HCT116 (cell line): ENCODE data around the gene SPIN1. TPM values are rescaled to one million over a fixed set of nuclear protein-coding genes. Genes with fewer than 3 reads are reported as not detected.
"Not testable (repeated sequence)": the region's sequence is repeated elsewhere in the genome, so short reads cannot be mapped to it uniquely, and the experiment has no call there.

ENCODE experiments used
- ATAC-seq: fragments of 200-7000 bp; cut with Tn5 transposase; 2 replicates; pipeline ENCODE4 v1.9.1; 2020; ENCODE audit warnings: mild to moderate bottlenecking, moderate library complexity
- BruUV-seq: library from RNA; stranded (reverse); fragments of 400-500 nt; replicated peaks from 2 replicates; lab custom pipeline; 2021; lab: Mats Ljungman, UMichigan
- CTCF ChIA-PET: fragments of 300-600 bp; sonication (Branson Sonifier 250); formaldehyde crosslinking; loops from one replicate; lab custom pipeline; 2021; ENCODE audit warnings: antibody characterized with exemption; lab: Charles Lee
- POLR2A ChIA-PET: fragments of 300-600, 350-600 bp; sonication (Branson Sonifier 250); formaldehyde crosslinking; loops from one replicate; lab custom pipeline; 2021; ENCODE audit warnings: antibody characterized with exemption; lab: Charles Lee
- RAD21 ChIA-PET, 2 experiments: fragments of 300-600 bp; sonication (Branson Sonifier 250); formaldehyde crosslinking; loops; one replicate each; lab custom pipeline; 2023; ENCODE audit warnings: low total read pairs in 2 of 2; ENCODE audit not compliant: uncharacterized antibody in 2 of 2, unreplicated experiment in 2 of 2, low non-redundant PET in 1 of 2; lab: Charles Lee
- DNase-seq: peaks from one replicate; pipeline ENCODE4 v3.0.0-alpha.2; 2010; ENCODE audit warnings: low read depth, low spot score
- H2AFZ ChIP-seq: fragments of 200-600 bp; shearing (Covaris generic), sonication (generic); 2 replicates; pipeline ENCODE4 v1.6.1; 2017; ENCODE audit warnings: low read depth, mixed run types, mixed read lengths, antibody characterized with exemption, low read length; ENCODE audit not compliant: poor library complexity, severe bottlenecking
- H3K27ac ChIP-seq: 2 replicates; pipeline ENCODE4 v1.5.1; 2012; ENCODE audit warnings: low read depth, low read length
- H3K27me3 ChIP-seq: fragments of 200-600 bp; sonication (generic); 2 replicates; pipeline ENCODE4 v1.6.1; 2016; ENCODE audit warnings: mixed run types, low read length, mixed read lengths; ENCODE audit not compliant: insufficient read depth
- H3K36me3 ChIP-seq, 2 experiments: fragments of 200-500 bp in 1 of 2; fragments of 200-600 bp in 1 of 2; sonication (Bioruptor generic) in 1 of 2; sonication (generic) in 1 of 2; 2 replicates each; pipeline versions ENCODE4 v1.5.1 to v1.6.1; 2014 to 2016; ENCODE audit warnings: low read length in 2 of 2, inconsistent platforms in 1 of 2, mixed read lengths in 1 of 2, mixed run types in 1 of 2; ENCODE audit not compliant: insufficient read depth in 2 of 2, control insufficient read depth in 1 of 2
- H3K4me1 ChIP-seq, 2 experiments: fragments of 200-600 bp in 1 of 2; sonication (generic) in 1 of 2; 2 replicates each; pipeline versions ENCODE4 v1.5.1 to v1.6.1; 2012 to 2017; ENCODE audit warnings: low read length in 2 of 2, inconsistent platforms in 1 of 2, mild to moderate bottlenecking in 1 of 2, mixed read lengths in 1 of 2, mixed run types in 1 of 2, moderate library complexity in 1 of 2; ENCODE audit not compliant: insufficient read depth in 2 of 2, control insufficient read depth in 1 of 2
- H3K4me2 ChIP-seq: fragments of 200-600 bp; sonication (generic); 2 replicates; pipeline ENCODE4 v1.6.1; 2017; ENCODE audit warnings: mixed run types, low read length, mixed read lengths
- H3K4me3 ChIP-seq, 2 experiments: fragments of 200-600 bp in 1 of 2; sonication (generic) in 1 of 2; replicated peaks in 1 of 2; 2 replicates each; pipeline ENCODE4 v1.5.1; 2011 to 2016; ENCODE audit warnings: low read length in 2 of 2, control low read depth in 1 of 2, low read depth in 1 of 2, mild to moderate bottlenecking in 1 of 2, mixed read lengths in 1 of 2, mixed run types in 1 of 2
- H3K79me2 ChIP-seq: fragments of 200-600 bp; sonication (generic); 2 replicates; pipeline ENCODE4 v1.6.1; 2017; ENCODE audit warnings: mild to moderate bottlenecking, mixed run types, low read length, moderate library complexity, mixed read lengths; ENCODE audit not compliant: insufficient read depth
- H3K9ac ChIP-seq: fragments of 200-600 bp; sonication (generic); 2 replicates; pipeline ENCODE4 v1.6.1; 2016; ENCODE audit warnings: low read length, mixed read lengths
- H3K9me2 ChIP-seq: fragments of 200-600 bp; sonication (generic), shearing (Covaris generic); 2 replicates; pipeline ENCODE4 v1.6.1; 2017; ENCODE audit warnings: mixed run types, mild to moderate bottlenecking, moderate library complexity; ENCODE audit not compliant: insufficient read depth
- H3K9me3 ChIP-seq, 2 experiments: fragments of 200-500 bp in 1 of 2; fragments of 200-600 bp in 1 of 2; sonication (Bioruptor generic) in 1 of 2; sonication (generic) in 1 of 2; 2 replicates each; pipeline ENCODE4 v1.6.1; 2014 to 2017; ENCODE audit warnings: low read length in 2 of 2, mixed read lengths in 2 of 2, inconsistent platforms in 1 of 2, low read depth in 1 of 2, mild to moderate bottlenecking in 1 of 2, mixed run types in 1 of 2, moderate library complexity in 1 of 2; ENCODE audit not compliant: control insufficient read depth in 1 of 2, insufficient read depth in 1 of 2
- H4K20me1 ChIP-seq: fragments of 200-600 bp; sonication (generic), shearing (Covaris generic); 2 replicates; pipeline ENCODE4 v1.6.1; 2017; ENCODE audit warnings: mixed run types, mild to moderate bottlenecking, moderate library complexity; ENCODE audit not compliant: insufficient read depth
- ATF3 ChIP-seq: IDR thresholded peaks from 2 replicates; pipeline ENCODE4 v1.6.1; 2012
- CBX3 ChIP-seq: IDR thresholded peaks from 2 replicates; pipeline ENCODE4 v1.6.1; 2012; ENCODE audit warnings: low read depth
- CEBPB ChIP-seq: IDR thresholded peaks from 2 replicates; pipeline ENCODE4 v1.6.1; 2012; ENCODE audit warnings: low read depth
- EGR1 ChIP-seq: IDR thresholded peaks from 2 replicates; pipeline ENCODE4 v1.6.1; 2012; ENCODE audit warnings: low read depth
- ELF1 ChIP-seq: IDR thresholded peaks from 2 replicates; pipeline ENCODE4 v1.6.1; 2012; ENCODE audit warnings: low read depth, borderline replicate concordance
- EZH2phosphoT487 ChIP-seq: fragments of 200-600 bp; IDR thresholded peaks from 2 replicates; pipeline ENCODE4 v1.6.1; 2018; ENCODE audit warnings: antibody characterized with exemption, borderline replicate concordance
- FOSL1 ChIP-seq: IDR thresholded peaks from 2 replicates; pipeline ENCODE4 v1.6.1; 2012; ENCODE audit warnings: low read depth
- JUND ChIP-seq: IDR thresholded peaks from 2 replicates; pipeline ENCODE4 v1.6.1; 2012
- MAX ChIP-seq: IDR thresholded peaks from 2 replicates; pipeline ENCODE4 v1.6.1; 2012
- POLR2A ChIP-seq: IDR thresholded peaks from 2 replicates; pipeline ENCODE4 v1.7.0; 2011; ENCODE audit warnings: borderline replicate concordance; ENCODE audit not compliant: insufficient read depth, insufficient read length; ENCODE audit errors: extremely low read depth
- POLR2AphosphoS5 ChIP-seq: IDR thresholded peaks from 2 replicates; pipeline ENCODE4 v1.6.1; 2011; ENCODE audit warnings: mild to moderate bottlenecking, low read depth, low read length, moderate library complexity
- SP1 ChIP-seq: IDR thresholded peaks from 2 replicates; pipeline ENCODE4 v1.6.1; 2012; ENCODE audit warnings: low read depth
- SRF ChIP-seq: IDR thresholded peaks from 2 replicates; pipeline ENCODE4 v1.6.1; 2012; ENCODE audit warnings: low read depth
- ZNF274 ChIP-seq: fragments of 200-500 bp; sonication (Bioruptor generic); IDR thresholded peaks from 2 replicates; pipeline ENCODE4 v1.6.1; 2014; ENCODE audit warnings: mild to moderate bottlenecking, low read depth, low read length, inconsistent platforms
- intact Hi-C: fragments of 100-400 bp; cut with micrococcal nuclease; formaldehyde crosslinking; loops from 2 replicates; pipeline ENCODE4 v1.10.0; 2022
- total RNA-seq: library from RNA; stranded (reverse); gene quantifications from one replicate; pipeline ENCODE4 v1.2.1, GENCODE V29; 2021; ENCODE audit not compliant: unreplicated experiment

SPIN1 gene
- total RNA-seq, 1 experiment from 2014 or later, result 74.0 TPM

GRCh38 chr9:88379352-88379751, 8.9 kb upstream of the SPIN1 start (continued):
- no peak for TF ChIP-seq ZNF274
- no peak for TF ChIP-seq POLR2AphosphoS5

GRCh38 chr9:88380118-88380517, 8.1 kb upstream of the SPIN1 start:
- BruUV-seq, result no TSS peak
- ChIA-PET CTCF (no interaction called here), RAD21 (interaction anchor here in 1 of 2 experiments (0.6 kb wide), 1 partner anchor 12 kb away, joined by 3 read pairs; no protein-coding TSS in a partner anchor), POLR2A (no interaction called here)
- Histone ChIP-seq H3K79me2 (no peaks in the 10 kb centered on the region), H2AFZ (no peak overlapping the region), H3K9ac (no peak overlapping the region), H3K36me3 (no peaks in the 10 kb centered on the region), H4K20me1 (no peaks in the 10 kb centered on the region), H3K9me2 (no peaks in the 10 kb centered on the region), H3K9me3 (no peaks in the 10 kb centered on the region), H3K27ac (no peak overlapping the region), H3K27me3 (no peaks in the 10 kb centered on the region), H3K4me3 (no peak overlapping the region), H3K4me1 (peaks cover 0 to 14% of the 10 kb centered on the region in 2 experiments; a peak in 3 of 4 replicates), H3K4me2 (no peak overlapping the region)
- intact Hi-C loops, result loop anchor here (10.0 kb wide), 1 partner anchor 425 kb away; a partner anchor contains a TSS
- no peak for ATAC-seq
- no peak for DNase-seq
- TF ChIP-seq ELF1, result no peak
- no peak for TF ChIP-seq CBX3
- TF ChIP-seq EZH2phosphoT487, result no peak
- no peak for TF ChIP-seq POLR2A
- TF ChIP-seq ATF3, result no peak
- no peak for TF ChIP-seq ZNF274
- no peak for TF ChIP-seq EGR1
- no peak for TF ChIP-seq SRF
- TF ChIP-seq JUND, result no peak

- H3K4me3 ChIP-seq, H3K36me3 ChIP-seq, H3K9me2 ChIP-seq, H4K20me1 ChIP-seq, H3K9me3 ChIP-seq, H3K79me2 ChIP-seq, H3K9ac ChIP-seq, BruUV-seq, CTCF ChIA-PET, H3K27me3 ChIP-seq, H2AFZ ChIP-seq, POLR2A ChIA-PET, H3K27ac ChIP-seq, RAD21 ChIA-PET: not testable (repeated sequence)
- intact Hi-C loops, result loop anchor here (10.0 kb wide), 1 partner anchor 427 kb away; a partner anchor contains a TSS
- ATAC-seq (peak; percentile 70), DNase-seq (peak; percentile 34)
- TF ChIP-seq CBX3 (peak; percentile 68; the same call in 1 of the 2 replicates), MAX (peak; percentile 39; the same call in 1 of the 2 replicates), FOSL1 (peak; percentile 87), CEBPB (peak; percentile 34; the same call in 1 of the 2 replicates), SP1 (peak; percentile 54; the same call in 1 of the 2 replicates), JUND (peak; percentile 71)
- Histone ChIP-seq H3K4me2 (peak overlapping the region; percentile 15), H3K4me1 (peaks cover 0 to 14% of the 10 kb centered on the region in 2 experiments; a peak in 3 of 4 replicates)
Measured at GRCh38 chr9:88381322-88381721, 6.9 kb upstream of the SPIN1 start.
